IPS DF 6.9 (cell line): ENCODE data around the gene SGO1.
A peak's percentile ranks its signal among the peaks of the same experiment; 100 is the strongest.

Experiments
- DNase-seq: peaks from one replicate; pipeline ENCODE4 v3.0.0-alpha.2; 2013; ENCODE audit warnings: low read depth, low spot score
- H3K27ac ChIP-seq: one replicate; pipeline ENCODE4 v1.5.1; 2013; ENCODE audit warnings: low read length, control low read depth
- H3K27me3 ChIP-seq: 2 replicates; pipeline ENCODE4 v1.6.1; 2013; ENCODE audit warnings: mild to moderate bottlenecking, low read length; ENCODE audit not compliant: control insufficient read depth, insufficient read depth
- H3K36me3 ChIP-seq: 2 replicates; pipeline ENCODE4 v1.6.1; 2013; ENCODE audit warnings: low read length; ENCODE audit not compliant: control insufficient read depth, insufficient read depth
- H3K4me1 ChIP-seq: 2 replicates; pipeline ENCODE4 v1.6.1; 2013; ENCODE audit warnings: low read length; ENCODE audit not compliant: control insufficient read depth, insufficient read depth
- H3K4me3 ChIP-seq: 2 replicates; pipeline ENCODE4 v1.5.1; 2013; ENCODE audit warnings: mild to moderate bottlenecking, low read length
- H3K9me3 ChIP-seq: 2 replicates; pipeline ENCODE4 v1.6.1; 2013; ENCODE audit warnings: low read length, inconsistent platforms; ENCODE audit not compliant: control insufficient read depth, insufficient read depth
- WGBS: extraction: QIAGEN DNeasy Blood & Tissue Kit; methylation state at CpG from one replicate; pipeline ENCODE4 v1.1.7; 2013; ENCODE audit warnings: mixed read lengths, missing lambda C conversion rate; ENCODE audit not compliant: insufficient read length, insufficient coverage; 5-methylcytosine and 5-hydroxymethylcytosine counted together

Gene SGO1

DNA sequence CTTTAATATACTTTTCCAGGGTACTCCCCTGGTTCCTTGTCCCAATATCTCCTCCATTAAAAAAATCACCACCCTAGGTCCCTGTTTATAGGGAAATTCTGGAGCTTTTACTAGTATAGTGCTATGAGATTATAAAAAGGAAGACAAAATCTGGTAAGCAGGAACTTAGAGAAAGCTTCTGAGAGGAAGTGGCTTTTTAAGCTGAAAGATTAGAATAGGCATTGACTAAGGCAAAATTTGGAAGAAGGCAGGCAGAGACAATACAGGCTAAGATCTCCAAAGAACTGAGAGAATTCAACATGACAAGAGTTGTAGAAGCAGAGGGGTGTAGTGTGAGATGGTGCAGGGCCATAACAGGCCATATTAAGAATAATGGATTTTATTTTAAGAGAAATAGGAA, 25.8 kb downstream of the SGO1 start:
- Histone ChIP-seq H3K36me3 (peaks cover 2% of the 10 kb centered on the region; the same call in 1 of the 2 replicates), H3K27ac (no peak overlapping the region), H3K4me1 (no peaks in the 10 kb centered on the region), H3K4me3 (no peak overlapping the region), H3K9me3 (no peaks in the 10 kb centered on the region), H3K27me3 (no peaks in the 10 kb centered on the region)
- DNase-seq = no peak

DNA sequence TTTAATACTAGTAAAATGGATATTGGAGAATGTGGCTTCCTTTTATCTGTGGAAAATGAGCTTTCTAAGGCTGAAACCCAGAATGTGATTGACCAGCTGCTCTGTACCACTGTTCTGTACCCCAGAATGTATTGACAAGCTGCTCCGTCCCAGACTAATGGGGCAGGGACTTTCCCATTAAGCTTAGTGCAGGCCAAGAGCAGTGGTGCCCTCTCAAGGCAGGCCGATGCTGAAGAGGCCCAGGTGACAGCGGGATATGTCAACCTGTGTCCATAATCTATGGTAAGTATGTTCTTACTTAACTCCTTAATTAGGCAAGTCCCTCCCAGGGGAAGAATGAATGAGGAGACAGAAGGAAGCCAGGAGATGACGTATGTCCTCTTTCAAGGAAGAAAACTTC, 31.1 kb downstream of the SGO1 start:
- Histone ChIP-seq H3K27me3 (no peaks in the 10 kb centered on the region), H3K36me3 (peaks cover 2% of the 10 kb centered on the region; the same call in 1 of the 2 replicates), H3K9me3 (no peaks in the 10 kb centered on the region), H3K4me3 (no peak overlapping the region), H3K4me1 (no peaks in the 10 kb centered on the region), H3K27ac (no peak overlapping the region)
- WGBS = no CpG with 5 or more reads among the region's 4 CpGs
- no peak for DNase-seq

DNA sequence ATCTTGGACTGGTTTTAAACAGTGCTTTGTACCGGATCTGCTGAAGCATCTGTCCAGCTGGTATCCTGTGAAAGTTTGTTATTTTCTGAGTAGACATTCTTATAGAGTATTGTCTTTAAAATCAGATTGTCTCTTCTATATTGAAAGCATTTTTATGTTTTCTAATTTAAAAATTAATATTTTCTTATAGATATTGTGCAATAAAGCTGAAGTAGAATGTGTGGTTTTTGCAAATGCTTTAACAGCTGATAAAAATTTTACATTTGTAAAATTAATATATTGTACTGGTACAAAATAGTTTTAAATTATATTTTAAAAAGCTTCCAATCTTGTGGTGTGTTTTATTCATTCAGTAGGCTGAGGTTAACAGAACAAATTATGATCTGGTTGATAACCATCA, 31.9 kb downstream of the SGO1 start:
- WGBS = no CpG with 5 or more reads among the region's 1 CpG
- no peak for DNase-seq
- Histone ChIP-seq H3K27ac (no peak overlapping the region), H3K4me3 (no peak overlapping the region), H3K27me3 (no peaks in the 10 kb centered on the region), H3K4me1 (no peaks in the 10 kb centered on the region), H3K36me3 (no peaks in the 10 kb centered on the region; the same call in 1 of the 2 replicates), H3K9me3 (no peaks in the 10 kb centered on the region)

- H3K36me3 ChIP-seq = no peaks in the 10 kb centered on the region
- H3K27me3 ChIP-seq = no peaks in the 10 kb centered on the region
- no CpG with 5 or more reads among the region's 10 CpGs for WGBS
- no peak overlapping the region for H3K27ac ChIP-seq
- H3K4me1 ChIP-seq = no peaks in the 10 kb centered on the region
- H3K9me3 ChIP-seq = no peaks in the 10 kb centered on the region
- H3K4me3 ChIP-seq = no peak overlapping the region
- DNase-seq = no peak
Measured at GRCh38 chr3:20148466-20148865, 37.5 kb downstream of the SGO1 start.

GRCh38 chr3:20147361-20147760, 38.6 kb downstream of the SGO1 start:
- Histone ChIP-seq H3K4me1 (no peaks in the 10 kb centered on the region), H3K36me3 (no peaks in the 10 kb centered on the region), H3K4me3 (no peak overlapping the region), H3K27ac (no peak overlapping the region), H3K9me3 (no peaks in the 10 kb centered on the region), H3K27me3 (no peaks in the 10 kb centered on the region)
- no peak for DNase-seq

GRCh38 chr3:20146301-20146700, 39.7 kb downstream of the SGO1 start:
- Histone ChIP-seq H3K36me3 (no peaks in the 10 kb centered on the region), H3K9me3 (no peaks in the 10 kb centered on the region), H3K4me1 (no peaks in the 10 kb centered on the region), H3K4me3 (no peak overlapping the region), H3K27me3 (no peaks in the 10 kb centered on the region), H3K27ac (no peak overlapping the region)
- DNase-seq = no peak
- WGBS = no CpG with 5 or more reads among the region's 8 CpGs

DNA sequence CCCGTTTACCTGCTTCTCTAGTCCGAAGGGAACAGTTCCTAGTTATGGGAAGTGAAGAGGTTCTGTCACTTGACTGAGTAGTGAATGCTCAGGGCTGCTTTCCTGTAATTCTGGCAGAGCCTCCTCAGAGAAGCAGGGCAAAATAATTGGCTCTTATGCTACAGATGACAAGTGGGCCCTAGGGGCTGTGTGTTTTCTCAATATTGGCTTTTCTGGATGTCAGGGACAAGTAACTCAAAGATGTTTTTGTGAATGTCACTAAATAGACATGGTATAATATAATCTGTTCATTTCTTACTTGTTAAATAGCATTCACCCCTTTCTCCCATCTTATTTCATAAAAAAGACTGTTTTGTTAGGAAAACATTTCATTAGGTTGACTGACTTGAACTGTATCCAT, 40.1 kb downstream of the SGO1 start:
- Histone ChIP-seq H3K9me3 (no peaks in the 10 kb centered on the region), H3K27me3 (no peaks in the 10 kb centered on the region), H3K4me3 (no peak overlapping the region), H3K4me1 (no peaks in the 10 kb centered on the region), H3K27ac (no peak overlapping the region), H3K36me3 (no peaks in the 10 kb centered on the region)
- WGBS = no CpG with 5 or more reads among the region's 2 CpGs
- DNase-seq = no peak

DNA sequence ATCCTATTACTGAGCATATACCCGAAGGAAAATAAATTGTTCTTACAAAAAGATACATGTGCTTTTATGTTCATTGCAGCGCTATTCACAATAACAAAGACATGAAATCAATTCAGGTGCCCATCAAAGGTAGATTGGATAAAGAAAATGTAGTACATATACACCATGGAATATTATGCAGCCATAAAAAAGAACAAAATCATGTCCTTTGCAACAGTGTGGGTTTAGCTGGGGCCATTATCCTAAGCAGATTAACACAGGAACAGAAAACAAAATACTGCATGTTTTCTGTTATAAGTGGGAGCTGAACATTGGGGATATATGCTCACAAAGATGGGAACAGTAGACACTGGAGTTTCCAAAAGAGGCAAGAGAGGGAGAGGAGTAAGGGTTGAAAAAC, 42.5 kb downstream of the SGO1 start:
- Histone ChIP-seq H3K27ac (no peak overlapping the region), H3K9me3 (no peaks in the 10 kb centered on the region), H3K4me1 (no peaks in the 10 kb centered on the region), H3K4me3 (no peak overlapping the region), H3K27me3 (no peaks in the 10 kb centered on the region), H3K36me3 (no peaks in the 10 kb centered on the region)
- DNase-seq = no peak
- WGBS = no CpG with 5 or more reads among the region's 2 CpGs

- Histone ChIP-seq H3K36me3 (no peaks in the 10 kb centered on the region), H3K27ac (no peak overlapping the region), H3K27me3 (no peaks in the 10 kb centered on the region), H3K4me3 (no peak overlapping the region), H3K4me1 (no peaks in the 10 kb centered on the region), H3K9me3 (no peaks in the 10 kb centered on the region)
- WGBS = no CpG with 5 or more reads among the region's 4 CpGs
- DNase-seq = no peak
Measured at GRCh38 chr3:20142517-20142916, 43.5 kb downstream of the SGO1 start.

DNA sequence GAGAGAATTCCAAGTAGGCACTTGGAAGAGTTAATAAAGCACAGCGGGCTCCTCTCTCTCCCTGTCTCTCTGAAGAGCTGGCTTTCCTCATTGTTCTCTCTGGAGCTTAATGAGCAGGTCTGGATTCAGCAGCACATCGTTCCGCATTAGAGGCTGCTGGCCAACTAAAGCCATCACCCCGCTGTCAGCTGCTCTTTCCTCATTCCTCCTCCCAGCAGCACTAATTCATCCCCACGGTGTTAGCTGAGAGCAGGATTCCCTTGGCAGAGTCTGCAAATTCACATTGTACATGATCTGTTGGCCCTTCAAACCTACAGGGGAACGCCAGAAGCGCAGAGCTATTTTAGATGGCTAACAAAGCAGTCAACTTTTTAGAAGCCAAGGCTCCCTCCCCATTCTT, 44.2 kb downstream of the SGO1 start:
- peak; percentile 5 for DNase-seq
- no peak overlapping the region for H3K4me3 ChIP-seq
- H3K27me3 ChIP-seq = no peaks in the 10 kb centered on the region
- no peaks in the 10 kb centered on the region for H3K4me1 ChIP-seq
- H3K9me3 ChIP-seq = no peaks in the 10 kb centered on the region
- WGBS = no CpG with 5 or more reads among the region's 7 CpGs
- no peak overlapping the region for H3K27ac ChIP-seq
- H3K36me3 ChIP-seq = no peaks in the 10 kb centered on the region

DNA sequence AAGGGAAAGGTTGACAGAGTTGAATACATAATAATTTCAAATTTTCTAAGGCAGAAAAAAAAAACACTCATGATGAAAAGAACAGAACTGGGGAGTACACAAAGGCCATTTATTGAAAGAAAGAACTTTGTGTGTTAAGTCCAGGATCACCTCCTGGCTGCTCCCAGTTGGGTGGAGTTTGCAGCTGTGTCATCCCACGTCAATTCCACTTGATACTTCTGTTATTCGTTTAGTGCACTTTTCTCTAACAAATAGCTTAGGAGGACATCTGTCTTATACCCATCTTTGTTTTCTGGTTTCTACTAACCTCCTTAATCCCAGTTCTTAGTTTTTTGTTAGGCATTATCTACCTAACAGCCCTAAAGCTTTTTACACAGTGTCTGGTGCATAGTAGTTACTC, 44.7 kb downstream of the SGO1 start:
- no peak for DNase-seq
- Histone ChIP-seq H3K4me3 (no peak overlapping the region), H3K9me3 (no peaks in the 10 kb centered on the region), H3K27me3 (no peaks in the 10 kb centered on the region), H3K4me1 (no peaks in the 10 kb centered on the region), H3K27ac (no peak overlapping the region), H3K36me3 (no peaks in the 10 kb centered on the region)
- no CpG with 5 or more reads among the region's 2 CpGs for WGBS
